LoVo (cell line): Measurements from ENCODE around the gene ARHGAP10.
A peak's percentile ranks its signal among the peaks of the same experiment; 100 is the strongest.
"Not testable (repeated sequence)": the region's sequence is repeated elsewhere in the genome, so short reads cannot be mapped to it uniquely, and the experiment has no call there.

Experiments used
- DNase-seq: peaks from one replicate; pipeline ENCODE4 v3.0.0-alpha.2; 2016; ENCODE audit warnings: low spot score

The ARHGAP10 gene

DNA sequence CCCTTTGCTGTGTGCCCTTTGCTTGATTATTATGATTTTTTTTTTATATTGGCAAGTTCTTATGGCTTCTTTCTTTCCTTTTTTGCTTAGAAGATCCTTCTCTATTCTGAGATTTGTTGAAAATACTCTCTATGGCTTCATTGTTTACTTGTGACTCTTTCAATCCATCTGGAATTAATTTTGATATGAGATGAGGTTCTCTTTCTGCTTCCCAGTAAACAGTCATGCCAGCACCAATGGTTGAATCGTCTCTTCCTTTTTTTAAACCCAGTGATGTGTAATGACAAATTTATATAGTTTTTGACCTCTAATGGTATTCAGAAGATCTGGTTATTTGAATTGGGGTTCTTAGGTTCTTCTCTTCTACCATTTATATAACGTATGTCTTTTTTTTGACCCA lies 121.8 kb downstream of the ARHGAP10 start:
- no peak for DNase-seq

DNA sequence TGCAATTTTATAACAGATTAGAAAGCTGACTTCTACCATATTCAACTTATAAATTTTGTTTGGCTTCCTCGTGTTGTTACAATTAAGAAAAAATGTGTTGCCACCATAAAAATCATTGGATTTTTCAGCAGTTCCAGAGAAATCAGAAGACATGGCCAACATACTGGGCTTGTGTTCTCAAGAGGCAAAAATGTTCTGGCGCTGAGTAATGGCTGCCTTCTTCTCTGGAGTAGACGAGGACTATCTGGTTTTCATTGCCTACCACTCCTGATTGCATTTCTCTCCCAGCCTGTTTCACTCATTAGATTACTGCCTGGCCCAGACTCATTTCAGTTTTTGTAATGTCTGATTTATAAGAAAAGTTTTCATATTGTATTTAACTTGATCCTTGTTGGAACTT lies 122.3 kb downstream of the ARHGAP10 start:
- DNase-seq, result no peak

DNA sequence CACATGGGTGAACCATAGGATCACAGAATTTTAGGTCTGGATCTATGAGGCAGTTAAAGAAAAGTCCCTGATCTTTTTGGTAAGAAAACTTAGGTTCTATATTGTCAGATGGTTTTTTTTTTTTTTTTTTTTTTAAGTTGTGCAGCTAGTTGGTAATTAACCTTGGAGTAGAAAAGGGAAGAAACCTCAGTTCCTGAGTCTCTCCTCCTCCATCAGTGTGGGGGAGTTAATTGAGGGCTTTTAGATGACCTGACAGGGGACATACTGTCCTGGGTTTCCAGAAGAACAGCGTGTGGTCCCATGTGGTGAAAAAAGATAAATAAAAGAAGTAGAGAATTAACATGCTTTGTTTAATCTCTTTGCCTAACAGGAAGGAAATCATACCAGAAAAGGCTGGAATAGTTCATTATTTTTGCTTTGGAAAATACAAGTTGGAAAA lies 123.7 kb downstream of the ARHGAP10 start:
- DNase-seq, result no peak

DNA sequence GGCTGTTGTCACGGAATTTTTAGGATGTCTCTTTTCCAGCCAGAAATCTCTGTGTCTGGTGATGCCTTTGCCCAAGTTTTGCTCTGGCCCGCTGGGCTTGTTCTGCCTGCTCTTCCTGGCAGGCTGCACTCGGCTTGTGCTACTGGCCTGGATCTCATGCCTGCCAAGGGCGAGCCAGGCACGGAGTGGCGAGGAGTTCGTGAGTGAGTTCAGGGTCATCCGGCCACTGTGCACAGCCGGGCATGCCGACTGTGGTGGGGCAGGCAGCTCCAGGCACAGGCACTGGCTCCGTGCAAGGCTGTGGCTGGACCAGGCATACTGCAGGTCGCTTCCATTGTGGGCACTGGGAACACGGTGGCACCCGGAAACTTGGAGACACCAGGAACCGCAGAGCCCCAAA lies 129.1 kb downstream of the ARHGAP10 start:
- DNase-seq, result no peak

DNA sequence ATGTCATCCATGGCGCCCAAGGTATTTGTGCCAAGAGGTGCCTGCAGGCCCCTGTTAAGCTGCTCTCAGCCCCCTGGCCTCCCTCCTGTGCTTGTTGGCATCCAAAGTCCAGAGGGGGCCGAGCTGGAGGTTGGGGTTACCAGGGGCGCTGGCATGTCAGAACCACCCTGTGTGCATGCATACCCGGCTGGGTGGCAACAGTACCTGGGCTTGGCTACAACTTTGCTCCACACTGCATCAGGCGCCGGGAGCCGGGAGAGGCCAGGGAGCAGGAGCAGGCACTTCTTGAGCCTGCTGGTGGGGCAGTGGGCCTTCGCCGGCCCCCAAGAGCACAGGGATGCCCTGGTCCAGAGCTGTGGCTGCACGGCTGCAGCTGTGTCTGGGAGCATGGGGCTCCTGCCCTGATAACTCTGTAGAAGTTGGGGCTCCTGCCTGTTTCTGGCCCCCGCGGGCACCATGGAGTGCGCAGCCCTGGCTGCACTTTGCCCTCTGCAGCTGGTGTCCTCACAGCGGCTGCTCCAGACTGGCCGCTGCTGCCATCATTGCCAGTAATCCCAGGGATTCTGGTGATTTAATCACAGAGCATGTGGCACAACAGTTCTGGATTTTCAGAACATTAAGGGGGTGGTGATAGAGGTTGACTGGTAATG lies 130.3 kb downstream of the ARHGAP10 start:
- DNase-seq, result no peak

DNA sequence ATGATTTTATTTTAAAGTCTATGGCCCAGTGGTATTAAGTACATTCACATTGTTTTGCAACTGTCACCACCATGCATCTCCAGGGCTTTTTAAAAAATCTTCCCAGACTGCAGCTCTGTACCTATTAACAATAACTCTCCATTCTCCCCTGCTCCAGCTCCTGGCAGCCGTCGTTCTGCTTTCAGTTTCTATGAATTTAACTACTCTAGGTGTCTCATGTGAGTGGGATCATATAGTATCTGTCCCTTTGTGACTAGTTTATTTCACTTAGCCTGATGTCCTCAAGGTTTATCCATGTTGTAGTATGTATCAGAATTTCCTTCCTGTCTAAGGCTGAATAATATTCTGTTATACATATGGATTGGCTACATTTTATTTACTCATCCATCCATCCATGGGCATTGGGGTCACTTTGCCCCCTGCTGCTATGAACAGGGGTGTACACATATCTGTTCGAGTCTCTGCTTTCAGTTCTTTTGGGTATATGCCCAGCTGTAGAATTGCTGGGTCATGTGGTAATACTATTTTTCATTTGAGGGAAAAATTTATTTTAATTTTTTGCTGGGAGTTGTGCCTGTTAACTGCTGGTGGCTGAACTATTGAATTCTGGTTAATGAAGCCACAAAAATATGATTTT lies 131.3 kb downstream of the ARHGAP10 start:
- DNase-seq, result no peak

DNA sequence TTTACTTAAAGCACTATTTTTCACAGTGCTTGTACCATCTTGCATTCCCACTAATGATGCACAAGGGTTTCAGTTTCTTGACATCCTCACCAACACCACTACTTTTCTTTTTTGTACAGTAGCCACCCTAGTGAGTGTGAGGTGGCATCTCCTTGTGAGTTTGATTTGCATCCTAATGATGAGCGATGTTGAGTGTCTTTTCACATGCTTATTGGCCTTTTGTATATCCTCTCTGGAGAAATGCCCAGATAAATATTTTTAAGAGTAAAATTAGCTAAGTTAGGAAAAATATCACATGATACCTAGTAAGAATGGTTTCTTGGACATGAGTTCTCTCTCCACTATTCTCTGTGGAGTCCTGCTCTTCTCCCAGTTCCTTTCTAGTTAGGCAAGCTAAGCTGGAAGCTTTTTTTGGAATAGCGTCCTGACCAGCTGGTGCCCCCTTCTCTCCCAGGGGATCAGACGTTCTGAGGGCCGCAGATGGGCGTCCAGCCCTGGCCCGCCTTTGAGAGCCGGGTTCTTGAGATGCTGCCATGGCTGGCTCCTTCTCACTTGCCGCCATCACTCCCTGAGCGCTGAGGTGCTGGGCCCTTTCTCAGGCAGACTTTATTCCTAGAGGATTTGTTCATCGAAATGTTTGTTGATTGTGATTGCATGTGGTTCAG lies 132.1 kb downstream of the ARHGAP10 start:
- DNase-seq, result no peak

DNA sequence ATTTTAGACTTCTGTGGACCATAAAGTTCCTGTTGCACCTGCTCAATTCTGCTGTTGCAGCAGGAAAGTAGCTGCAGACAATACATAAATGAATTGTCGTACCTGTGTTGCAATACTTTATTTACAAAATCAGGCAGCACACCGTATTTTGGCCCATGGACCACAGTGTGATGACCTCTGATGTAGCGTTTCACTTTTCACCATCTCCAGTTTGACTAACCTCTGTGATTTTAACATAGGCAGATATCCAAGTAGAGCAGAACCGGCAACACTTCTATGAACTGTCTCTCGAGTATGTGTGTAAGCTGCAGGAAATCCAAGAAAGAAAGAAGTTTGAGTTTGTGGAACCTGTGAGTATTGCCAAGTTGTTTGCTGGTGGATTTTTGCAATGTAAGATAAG lies 132.7 kb downstream of the ARHGAP10 start:
- no peak for DNase-seq

DNA sequence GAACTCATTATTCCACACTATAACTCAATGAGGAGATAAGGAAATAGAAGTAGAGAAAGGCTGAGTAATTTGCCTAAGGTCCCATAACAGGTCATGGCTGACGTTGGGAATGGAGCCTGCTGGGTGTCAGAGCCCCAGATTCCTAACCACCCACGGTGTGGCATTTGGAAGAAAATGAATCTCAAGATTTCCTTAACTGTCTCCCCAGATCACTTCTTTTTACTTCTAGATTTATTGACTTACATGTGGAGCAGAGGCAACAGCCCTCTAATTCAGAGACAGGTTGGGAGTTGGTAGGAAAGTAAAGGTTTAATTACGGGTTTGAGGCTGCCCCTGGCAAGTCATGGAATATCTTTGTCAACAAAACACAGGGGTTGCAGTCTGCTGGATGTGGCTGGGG lies 134.0 kb downstream of the ARHGAP10 start:
- no peak for DNase-seq

DNA sequence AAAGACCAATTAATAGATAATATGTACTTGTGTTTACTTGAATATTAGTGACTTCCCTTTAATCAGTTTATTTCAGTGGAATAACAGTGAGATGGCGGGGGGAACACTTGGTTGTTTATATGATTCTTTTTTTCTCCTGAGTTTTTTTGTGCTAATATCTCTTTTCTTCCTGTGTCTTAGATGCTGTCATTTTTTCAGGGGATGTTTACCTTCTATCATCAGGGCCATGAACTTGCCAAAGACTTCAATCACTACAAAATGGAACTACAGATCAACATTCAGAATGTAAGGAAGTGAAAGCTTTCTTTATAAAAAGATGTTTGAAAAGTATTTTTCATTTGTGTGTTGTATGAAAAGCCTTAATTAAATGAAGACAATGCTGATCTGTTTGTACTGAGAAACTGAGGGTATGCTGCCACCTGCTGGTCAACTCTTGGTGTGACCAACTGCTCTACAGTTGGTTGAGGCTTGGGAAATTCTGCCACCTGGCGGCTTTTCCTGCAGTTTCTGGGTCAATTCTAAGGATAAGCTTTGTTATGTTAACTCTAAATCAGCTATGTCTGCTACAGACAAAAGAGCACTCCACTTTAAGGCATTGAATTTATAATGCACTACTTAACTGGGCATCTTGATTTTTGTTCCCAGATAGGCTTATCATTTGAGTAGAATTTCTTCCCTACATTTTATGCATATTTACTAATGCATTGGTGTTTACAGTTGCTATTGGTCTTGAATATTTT lies 134.8 kb downstream of the ARHGAP10 start:
- peak; percentile 88 for DNase-seq

DNA sequence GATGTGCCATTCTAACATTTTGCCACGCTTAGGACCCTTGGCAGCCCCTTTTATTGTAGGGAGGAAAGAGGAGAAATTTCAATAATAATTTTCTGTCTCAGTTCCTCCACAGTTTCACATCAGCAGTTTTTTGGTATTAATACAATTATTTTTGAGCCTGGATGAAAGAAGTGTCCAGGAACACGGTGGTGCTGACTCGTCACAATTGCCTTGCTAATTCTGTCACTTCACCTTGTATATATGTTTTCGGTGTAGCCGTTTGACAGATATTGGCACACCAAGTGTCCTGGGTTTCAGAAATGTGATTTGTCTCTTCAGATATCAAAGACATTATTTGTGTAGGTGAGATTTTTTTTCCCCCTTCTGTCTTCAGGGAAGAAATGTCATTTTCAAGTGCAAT lies 142.2 kb downstream of the ARHGAP10 start:
- no peak for DNase-seq

DNA sequence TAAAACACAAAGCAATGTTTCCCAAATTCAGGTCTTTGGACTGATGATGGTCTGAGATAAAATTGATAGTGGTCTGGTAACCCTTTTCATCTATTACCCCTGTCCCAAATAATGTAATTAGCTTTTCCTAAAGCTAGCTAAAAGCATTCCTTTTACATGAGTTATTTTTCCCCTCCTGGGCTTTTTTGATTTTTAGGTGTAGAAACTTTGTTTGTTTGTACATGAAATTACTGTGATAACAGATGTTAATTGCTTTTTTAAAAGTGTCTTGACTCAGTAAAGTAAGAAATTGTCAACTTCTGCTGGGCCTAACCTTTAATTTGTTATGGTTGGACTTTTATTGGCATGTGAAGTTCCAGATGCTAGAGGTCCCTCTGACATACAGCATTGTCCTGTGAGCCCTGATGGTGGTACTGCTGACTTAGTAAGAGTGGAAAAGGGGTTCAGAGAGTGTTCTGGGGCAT lies 145.5 kb downstream of the ARHGAP10 start:
- no peak for DNase-seq

DNA sequence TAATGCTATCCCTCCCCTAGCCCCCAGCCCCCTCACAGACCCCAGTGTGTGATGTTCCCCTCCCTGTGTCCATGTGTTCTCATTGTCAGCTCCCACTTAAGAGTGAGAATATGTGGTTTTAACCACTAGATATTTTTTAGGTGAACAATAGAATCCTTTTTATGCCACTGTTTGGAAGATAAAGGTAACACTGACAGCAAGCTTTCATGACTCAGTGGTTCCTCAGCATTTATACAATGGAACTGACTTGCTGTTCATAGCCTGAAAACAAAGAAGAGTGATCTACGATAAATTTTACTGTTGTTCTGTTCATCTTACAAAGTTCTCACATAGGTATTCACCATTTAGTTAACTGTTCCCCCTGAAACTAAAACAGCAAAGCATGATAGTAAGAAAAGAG lies 147.8 kb downstream of the ARHGAP10 start:
- DNase-seq, result no peak

DNA sequence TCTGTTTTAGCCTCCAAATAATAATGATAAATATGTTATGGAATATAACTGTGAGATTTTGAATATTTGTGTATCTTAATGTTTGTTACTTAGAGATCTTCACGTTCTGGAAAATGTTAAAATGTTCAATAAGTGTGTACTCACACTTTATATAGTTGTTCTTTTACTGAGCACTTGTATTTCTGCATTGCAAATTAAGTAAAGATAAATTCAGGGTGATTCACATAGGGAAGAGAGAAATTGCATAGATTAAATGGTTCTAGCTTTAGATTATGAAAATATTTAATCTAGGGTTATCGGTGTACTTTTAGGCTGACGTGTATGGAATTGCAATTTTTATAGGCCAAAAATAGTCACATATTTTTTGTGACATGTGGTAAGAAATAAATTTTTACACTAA lies 148.6 kb downstream of the ARHGAP10 start:
- DNase-seq, result no peak

DNA sequence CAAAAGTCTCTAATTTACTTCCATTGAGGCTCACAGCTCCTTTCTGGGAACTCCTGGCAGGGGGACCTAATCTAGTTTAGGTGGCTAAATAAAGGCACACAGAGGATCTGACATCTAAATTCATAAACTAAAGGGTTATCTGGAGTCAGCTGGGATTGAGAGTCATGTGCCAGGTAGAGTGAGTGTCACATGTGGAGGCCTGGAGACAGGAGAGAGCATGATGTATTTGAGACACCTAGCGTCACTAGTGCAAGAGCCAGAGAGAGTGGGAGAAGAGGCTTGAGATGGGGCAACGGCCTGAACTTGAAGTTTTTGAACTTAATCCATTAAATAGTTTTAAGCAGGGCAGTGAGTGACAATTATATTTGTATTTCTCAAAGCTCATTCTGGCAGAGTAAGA lies 152.6 kb downstream of the ARHGAP10 start:
- DNase-seq, result no peak

DNA sequence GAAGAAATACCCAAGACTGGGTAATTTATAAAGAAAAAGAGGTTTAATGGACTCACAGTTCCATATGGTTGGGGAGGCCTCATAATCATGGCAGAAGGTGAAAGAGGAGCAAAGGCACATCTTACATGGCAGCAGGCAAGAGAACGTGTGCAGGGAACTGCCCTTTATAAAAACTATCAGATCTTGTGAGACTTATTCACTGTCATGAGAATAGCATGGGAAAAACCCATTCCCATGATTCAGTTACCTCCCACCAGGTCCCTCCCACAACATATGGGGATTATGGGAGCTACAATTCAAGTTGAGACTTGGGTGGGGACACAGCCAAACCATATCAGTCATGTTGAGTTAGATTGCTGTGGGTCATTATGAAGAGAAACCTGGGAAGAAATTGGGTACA lies 153.3 kb downstream of the ARHGAP10 start:
- DNase-seq, result not testable (repeated sequence)

DNA sequence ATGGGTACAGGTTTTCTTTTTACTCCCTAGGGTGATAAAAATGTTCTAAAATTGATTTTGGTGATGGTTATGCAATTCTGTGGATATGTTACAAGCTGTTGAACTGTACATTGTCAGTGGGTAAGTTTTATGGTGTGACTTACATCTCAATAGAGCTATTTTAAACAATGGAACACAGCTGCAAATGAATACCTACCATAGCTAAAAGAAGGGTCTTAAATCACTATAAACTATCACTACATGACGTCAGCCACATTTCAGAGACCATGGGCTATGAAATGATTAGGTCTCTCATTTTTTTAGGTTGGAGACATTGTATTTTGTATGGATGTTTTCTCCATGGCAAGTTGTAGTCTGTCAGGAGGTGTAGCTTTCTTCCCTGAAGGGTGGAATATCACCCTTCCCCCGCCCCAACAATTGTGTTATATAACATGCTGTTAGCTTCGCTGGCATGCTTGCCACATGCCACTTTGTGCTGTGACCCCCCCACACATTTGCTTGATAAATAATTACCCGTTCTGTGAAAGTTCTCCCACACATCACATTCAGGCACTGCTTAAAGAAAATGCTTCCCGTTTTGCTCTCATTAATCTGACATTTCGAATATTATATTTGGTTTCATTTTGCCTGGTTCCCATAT lies 159.7 kb downstream of the ARHGAP10 start:
- DNase-seq, result no peak

DNA sequence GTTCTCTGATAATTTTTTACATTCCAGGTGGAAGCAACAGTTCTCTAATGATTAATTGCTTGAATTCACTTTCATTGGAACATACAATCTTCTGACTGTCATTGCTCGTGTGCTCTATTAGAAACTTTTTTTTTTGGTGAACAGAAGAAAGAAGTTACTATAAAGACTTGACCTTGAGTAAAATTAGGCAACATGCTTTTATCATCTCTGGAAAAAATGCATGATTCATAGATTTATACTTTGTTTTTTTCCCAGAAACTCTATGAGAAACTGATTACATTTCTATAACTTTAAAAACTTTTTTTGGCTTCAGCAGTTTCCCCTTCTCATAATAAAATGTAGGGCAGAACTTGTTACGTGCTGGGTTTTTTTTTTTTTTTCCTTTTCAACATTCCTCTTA lies 167.6 kb downstream of the ARHGAP10 start:
- no peak for DNase-seq

DNA sequence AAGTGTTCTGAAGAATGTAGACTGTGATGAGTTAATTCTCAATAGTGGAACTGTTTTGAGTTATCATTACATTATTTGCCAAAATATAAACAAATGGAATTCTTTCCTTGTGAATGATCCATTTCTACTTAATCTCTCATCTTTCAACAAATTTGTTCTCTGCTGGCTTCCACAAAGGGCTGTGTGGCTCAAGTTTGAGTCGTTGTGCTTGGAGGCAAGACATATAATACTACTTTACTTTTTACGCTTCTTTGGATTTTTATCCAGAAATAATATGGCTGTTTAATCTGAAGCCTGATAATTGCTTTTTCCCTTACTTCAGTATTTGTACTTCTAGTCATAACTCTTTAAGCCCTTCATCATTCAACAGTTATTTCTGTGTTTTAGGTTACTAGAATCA lies 169.5 kb downstream of the ARHGAP10 start:
- no peak for DNase-seq

DNA sequence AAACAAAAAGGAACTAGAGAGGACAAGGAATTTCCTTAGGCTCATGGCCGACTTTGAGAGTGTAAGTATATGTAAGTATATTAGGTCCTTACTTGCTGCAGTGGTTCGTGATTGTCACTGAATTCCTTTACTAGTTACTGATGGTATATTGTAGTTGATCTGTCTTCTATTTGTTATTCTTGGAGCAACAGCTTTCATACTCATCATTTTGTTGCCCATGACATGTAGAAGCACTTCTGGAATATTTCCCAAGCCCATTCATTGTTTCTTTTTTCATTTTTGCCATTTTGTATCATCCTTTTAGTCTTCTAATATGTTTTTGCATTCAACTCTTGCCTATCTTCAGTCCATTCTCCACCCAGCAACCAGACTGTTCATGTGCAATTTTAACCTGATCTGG lies 170.0 kb downstream of the ARHGAP10 start:
- no peak for DNase-seq

DNA sequence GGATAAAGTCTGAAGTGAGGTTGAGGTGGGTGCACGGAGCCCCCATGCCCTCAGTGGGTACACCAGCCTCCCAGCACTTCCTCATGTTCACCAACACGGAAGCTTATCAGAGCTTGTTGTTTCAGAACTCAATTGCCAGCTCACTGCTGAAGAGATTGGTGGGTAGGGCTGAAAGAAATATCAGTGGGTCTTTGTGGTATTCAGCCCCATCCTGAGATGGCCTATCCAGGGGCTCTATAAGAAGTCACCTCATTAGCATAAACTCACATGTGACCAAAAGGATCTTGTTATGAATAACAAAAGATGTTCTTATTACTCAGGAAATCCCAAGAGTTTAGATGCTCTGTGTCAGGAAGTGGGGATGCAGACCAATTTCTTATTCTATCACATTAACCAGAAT lies 177.3 kb downstream of the ARHGAP10 start:
- no peak for DNase-seq

DNA sequence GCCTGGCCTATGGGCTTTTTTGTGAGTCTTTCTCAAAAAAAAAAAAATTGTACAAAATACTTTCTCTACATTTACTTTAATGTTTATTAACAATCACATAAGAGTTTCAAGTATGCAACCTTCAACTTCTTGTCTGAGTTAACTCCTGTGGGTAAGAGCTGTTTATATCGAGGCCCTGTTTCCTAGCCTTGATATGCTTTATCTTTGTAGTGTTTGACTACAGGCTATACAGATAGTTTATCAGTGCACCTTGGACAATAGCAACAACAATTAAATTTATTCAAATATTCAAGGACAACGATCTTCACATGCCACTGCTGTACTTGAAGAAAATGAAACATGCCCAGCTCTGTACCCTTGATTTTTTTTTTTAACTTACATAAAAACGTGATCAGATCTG lies 178.4 kb downstream of the ARHGAP10 start:
- DNase-seq, result no peak
